ENCODE data around the gene NCAPD3.

The NCAPD3 gene

DNA sequence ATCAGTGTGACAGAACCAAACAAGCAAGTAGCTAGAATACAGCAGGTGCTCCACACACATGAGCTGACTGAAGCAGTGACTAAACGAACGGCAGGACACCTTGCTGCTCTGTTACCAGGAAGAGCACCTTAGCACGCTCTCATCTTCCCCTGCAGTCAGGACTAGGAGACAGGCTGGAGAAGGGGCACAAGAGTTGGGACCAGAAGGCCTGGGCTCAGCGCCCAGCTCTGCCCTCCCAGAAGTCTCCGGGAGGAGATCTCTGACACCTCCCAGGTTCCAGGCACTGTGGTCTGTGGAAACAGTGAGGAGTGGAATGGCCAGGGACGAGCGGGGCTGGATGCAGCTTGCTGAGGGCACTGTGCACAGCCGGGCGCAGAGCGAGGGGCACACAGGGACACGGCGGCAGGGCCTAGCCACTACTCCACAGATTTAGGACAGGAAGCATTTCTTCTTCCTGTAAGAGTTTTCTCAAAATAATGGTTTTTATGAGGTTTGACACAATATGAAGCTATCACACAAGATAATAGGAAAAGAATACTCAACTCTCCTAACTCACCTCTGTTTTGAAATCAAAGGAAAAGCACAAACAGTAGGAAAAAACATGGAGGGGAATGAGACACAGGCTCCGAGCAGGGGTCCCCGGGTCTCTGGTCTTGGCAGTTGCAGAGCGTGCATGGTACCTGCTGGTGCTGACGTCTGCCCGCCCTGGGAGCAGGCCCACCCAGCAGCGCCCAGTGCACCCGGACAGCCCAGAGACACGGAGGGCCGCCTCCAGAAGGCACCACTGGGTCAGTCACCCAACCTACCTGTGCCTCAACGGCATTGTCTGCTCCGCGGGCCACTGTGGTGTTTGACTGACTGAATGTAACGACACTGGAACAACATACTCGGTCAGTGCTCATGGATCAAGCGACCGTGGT lies 67.6 kb downstream of the NCAPD3 start:
- TF ChIP-seq, protein P1, sequence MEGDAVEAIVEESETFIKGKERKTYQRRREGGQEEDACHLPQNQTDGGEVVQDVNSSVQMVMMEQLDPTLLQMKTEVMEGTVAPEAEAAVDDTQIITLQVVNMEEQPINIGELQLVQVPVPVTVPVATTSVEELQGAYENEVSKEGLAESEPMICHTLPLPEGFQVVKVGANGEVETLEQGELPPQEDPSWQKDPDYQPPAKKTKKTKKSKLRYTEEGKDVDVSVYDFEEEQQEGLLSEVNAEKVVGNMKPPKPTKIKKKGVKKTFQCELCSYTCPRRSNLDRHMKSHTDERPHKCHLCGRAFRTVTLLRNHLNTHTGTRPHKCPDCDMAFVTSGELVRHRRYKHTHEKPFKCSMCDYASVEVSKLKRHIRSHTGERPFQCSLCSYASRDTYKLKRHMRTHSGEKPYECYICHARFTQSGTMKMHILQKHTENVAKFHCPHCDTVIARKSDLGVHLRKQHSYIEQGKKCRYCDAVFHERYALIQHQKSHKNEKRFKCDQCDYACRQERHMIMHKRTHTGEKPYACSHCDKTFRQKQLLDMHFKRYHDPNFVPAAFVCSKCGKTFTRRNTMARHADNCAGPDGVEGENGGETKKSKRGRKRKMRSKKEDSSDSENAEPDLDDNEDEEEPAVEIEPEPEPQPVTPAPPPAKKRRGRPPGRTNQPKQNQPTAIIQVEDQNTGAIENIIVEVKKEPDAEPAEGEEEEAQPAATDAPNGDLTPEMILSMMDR (IDR thresholded peaks at IDR 0.05; ENCODE audit: control insufficient read depth, insufficient read depth, low read depth, low read length, missing control alignments): no peak
- DNase-seq (ENCODE audit: low read depth): no peak
- no peak overlapping the region for H3K4me3 ChIP-seq (ENCODE audit: control insufficient read depth, low read depth, low read length)

DNA sequence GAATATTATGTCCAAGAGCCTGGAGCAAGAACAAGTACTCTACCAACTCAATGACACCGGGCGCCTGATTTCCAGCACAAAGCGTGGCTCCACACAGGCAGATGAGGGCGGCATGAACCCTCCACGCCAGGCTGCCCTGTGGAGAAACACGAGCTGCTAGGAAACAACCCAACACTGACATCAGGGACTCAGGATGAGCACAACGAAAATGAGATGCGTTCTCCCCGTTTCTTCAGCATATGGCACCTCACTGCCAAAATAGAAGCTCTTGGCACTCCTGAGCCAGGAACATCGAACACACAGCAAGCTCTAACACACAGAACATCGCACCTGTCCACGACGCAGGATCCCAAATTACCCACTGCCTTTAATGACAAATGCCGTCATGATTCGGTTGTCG lies 68.3 kb downstream of the NCAPD3 start:
- H3K4me3 ChIP-seq (ENCODE audit: control insufficient read depth, low read depth, low read length): no peak overlapping the region
- no peak for DNase-seq (ENCODE audit: low read depth)
- TF ChIP-seq, protein P1 (IDR thresholded peaks at IDR 0.05; ENCODE audit: control insufficient read depth, insufficient read depth, low read depth, low read length, missing control alignments): no peak

DNA sequence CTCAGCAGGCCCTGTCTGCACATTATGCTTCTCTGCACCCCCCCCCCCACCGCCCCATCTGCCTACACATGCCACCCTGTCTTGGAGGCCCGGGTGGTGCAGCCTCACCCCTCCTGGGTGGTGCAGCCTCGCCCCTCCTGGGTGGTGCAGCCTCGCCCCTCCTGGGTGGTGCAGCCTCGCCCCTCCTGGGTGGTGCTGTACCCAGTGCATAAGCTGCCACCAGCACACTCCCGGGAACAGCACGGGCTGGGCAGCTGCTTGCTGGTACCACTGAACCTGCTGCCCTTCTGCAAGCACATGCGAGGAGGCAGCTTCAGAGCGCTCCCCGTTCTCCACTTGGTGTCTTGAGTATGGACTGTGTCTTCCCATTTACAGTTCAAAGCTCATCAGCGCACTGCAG lies 69.3 kb downstream of the NCAPD3 start:
- no peak for DNase-seq (ENCODE audit: low read depth)
- TF ChIP-seq, protein P1 (IDR thresholded peaks at IDR 0.05; ENCODE audit: control insufficient read depth, insufficient read depth, low read depth, low read length, missing control alignments): no peak
- H3K4me3 ChIP-seq (ENCODE audit: control insufficient read depth, low read depth, low read length): no peak overlapping the region

DNA sequence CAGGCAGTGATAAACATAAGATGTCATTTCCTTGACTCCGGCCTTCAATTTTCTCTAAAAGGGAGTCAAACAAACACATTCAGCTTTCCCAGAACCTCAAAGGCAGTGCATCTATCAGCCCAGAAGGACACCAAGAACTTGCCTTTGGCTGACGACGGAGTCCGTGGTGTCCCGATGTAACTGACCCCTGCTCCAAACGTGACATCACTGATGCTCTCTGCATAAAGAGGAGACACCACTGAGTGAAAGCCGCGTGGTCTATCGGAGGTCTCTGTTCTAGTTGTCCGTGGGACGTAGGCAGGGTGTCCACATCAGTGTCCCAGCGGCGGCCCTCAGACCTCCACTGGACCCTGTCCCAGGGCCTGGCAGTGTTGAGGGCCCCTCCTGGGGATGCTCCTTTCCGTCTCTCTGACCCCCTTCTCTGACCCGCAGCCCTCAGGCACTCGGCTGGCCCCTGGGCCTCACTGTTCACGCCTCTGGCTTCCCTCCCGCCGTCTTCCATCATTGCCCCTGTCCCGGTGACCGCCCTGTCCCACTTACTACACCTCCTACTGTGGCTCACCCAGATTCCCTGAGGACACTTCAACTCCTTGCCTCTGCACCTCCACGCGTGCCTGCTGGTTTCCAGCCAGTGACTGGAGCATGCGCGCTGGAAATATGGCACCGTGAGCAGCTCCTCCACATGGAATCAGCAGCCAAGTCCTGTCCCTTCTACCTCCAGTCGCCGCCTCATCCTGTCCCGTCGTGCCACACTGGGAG lies 70.4 kb downstream of the NCAPD3 start:
- TF ChIP-seq, protein P1 (IDR thresholded peaks at IDR 0.05; ENCODE audit: control insufficient read depth, insufficient read depth, low read depth, low read length, missing control alignments): no peak
- H3K4me3 ChIP-seq (ENCODE audit: control insufficient read depth, low read depth, low read length): no peak overlapping the region
- DNase-seq (ENCODE audit: low read depth): no peak

DNA sequence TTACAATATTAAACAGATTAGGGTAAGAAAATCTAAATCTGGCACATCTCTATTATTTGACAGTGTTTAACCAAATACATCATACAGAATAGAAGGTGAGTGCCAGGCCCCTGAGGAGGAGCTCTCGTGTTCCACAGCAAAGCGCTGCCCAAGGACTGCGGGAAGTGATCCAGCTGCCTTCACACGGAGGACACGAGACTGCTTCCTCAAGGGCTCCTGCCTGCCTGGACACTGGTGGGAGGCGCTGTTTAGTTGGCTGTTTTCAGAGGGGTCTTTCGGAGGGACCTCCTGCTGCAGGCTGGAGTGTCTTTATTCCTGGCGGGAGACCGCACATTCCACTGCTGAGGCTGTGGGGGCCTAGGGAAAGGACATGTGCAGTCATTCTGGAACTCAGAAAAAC lies 71.1 kb downstream of the NCAPD3 start:
- no peak overlapping the region for H3K4me3 ChIP-seq (ENCODE audit: control insufficient read depth, low read depth, low read length)
- DNase-seq (ENCODE audit: low read depth): no peak
- TF ChIP-seq, protein P1 (IDR thresholded peaks at IDR 0.05; ENCODE audit: control insufficient read depth, insufficient read depth, low read depth, low read length, missing control alignments): no peak

DNA sequence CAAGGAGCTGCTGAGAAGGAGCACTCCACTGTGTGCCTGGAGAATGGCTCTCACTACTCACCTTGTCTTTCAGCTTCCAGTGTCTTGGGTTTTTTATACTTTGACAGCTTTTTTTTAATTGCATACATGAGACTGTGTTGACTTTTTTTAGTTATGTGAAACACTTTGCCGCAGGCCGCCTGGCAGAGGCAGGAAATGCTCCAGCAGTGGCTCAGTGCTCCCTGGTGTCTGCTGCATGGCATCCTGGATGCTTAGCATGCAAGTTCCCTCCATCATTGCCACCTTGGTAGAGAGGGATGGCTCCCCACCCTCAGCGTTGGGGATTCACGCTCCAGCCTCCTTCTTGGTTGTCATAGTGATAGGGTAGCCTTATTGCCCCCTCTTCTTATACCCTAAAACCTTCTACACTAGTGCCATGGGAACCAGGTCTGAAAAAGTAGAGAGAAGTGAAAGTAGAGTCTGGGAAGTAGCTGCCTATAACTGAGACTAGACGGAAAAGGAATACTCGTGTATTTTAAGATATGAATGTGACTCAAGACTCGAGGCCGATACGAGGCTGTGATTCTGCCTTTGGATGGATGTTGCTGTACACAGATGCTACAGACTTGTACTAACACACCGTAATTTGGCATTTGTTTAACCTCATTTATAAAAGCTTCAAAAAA lies 72.6 kb downstream of the NCAPD3 start:
- no peak for DNase-seq (ENCODE audit: low read depth)
- TF ChIP-seq, protein P1 (IDR thresholded peaks at IDR 0.05; ENCODE audit: control insufficient read depth, insufficient read depth, low read depth, low read length, missing control alignments): no peak
- no peak overlapping the region for H3K4me3 ChIP-seq (ENCODE audit: control insufficient read depth, low read depth, low read length)
